ENCODE results near the gene VAMP1. TPM values are rescaled to one million over a fixed set of nuclear protein-coding genes. Genes with fewer than 3 reads are reported as not detected.
"Not testable (repeated sequence)": the region's sequence is repeated elsewhere in the genome, so short reads cannot be mapped to it uniquely, and the experiment has no call there.

VAMP1 gene
- total RNA-seq, 1 donor from 2014 or later = 52.8 TPM

- Mint-ChIP-seq H3K4me1 (ENCODE audit: low read depth) (peaks cover 86% of the 10 kb centered on the region), H3K36me3 (ENCODE audit: low read depth) (peaks cover 70% of the 10 kb centered on the region), H3K4me3 (peak overlapping the region; percentile 93), H3K27ac (peak overlapping the region; percentile 81)
- intact Hi-C loops (cut with micrococcal nuclease) = loop anchor here (5.0 kb wide), 1 partner anchor 144 kb away; no protein-coding TSS in a partner anchor
- DNase-seq (ENCODE audit: low spot score); H3K9me3 Mint-ChIP-seq; H3K27me3 Mint-ChIP-seq (ENCODE audit: insufficient read depth): not testable (repeated sequence)
These were observed 3.7 kb downstream of the VAMP1 start for GRCh38 chr12:6466751-6467150.

GRCh38 chr12:6466184-6466573 is 4.3 kb downstream of the VAMP1 start:
- H3K4me3 Mint-ChIP-seq = no peak overlapping the region
- no peaks in the 10 kb centered on the region for H3K27me3 Mint-ChIP-seq (ENCODE audit: insufficient read depth)
- H3K27ac Mint-ChIP-seq = peak overlapping the region; percentile 81
- peaks cover 86% of the 10 kb centered on the region for H3K4me1 Mint-ChIP-seq (ENCODE audit: low read depth)
- intact Hi-C loops (cut with micrococcal nuclease) = loop anchor here (5.0 kb wide), 1 partner anchor 144 kb away; no protein-coding TSS in a partner anchor
- H3K9me3 Mint-ChIP-seq = no peaks in the 10 kb centered on the region
- no peak for DNase-seq (ENCODE audit: low spot score)
- peaks cover 75% of the 10 kb centered on the region for H3K36me3 Mint-ChIP-seq (ENCODE audit: low read depth)

GRCh38 chr12:6465467-6466183 is 4.9 kb downstream of the VAMP1 start:
- intact Hi-C loops (cut with micrococcal nuclease) = loop anchor here (1.0 to 5.0 kb wide), 3 partner anchors 42 to 143 kb away; no protein-coding TSS in a partner anchor
- Mint-ChIP-seq H3K27me3 (ENCODE audit: insufficient read depth) (no peaks in the 10 kb centered on the region), H3K36me3 (ENCODE audit: low read depth) (peaks cover 81% of the 10 kb centered on the region), H3K9me3 (no peaks in the 10 kb centered on the region), H3K4me1 (ENCODE audit: low read depth) (peaks cover 88% of the 10 kb centered on the region), H3K27ac (peak overlapping the region; percentile 81), H3K4me3 (peak overlapping the region; percentile 38)
- DNase-seq (ENCODE audit: low spot score) = no peak

GRCh38 chr12:6464531-6464930 is 5.9 kb downstream of the VAMP1 start:
- peaks cover 80% of the 10 kb centered on the region for H3K36me3 Mint-ChIP-seq (ENCODE audit: low read depth)
- intact Hi-C loops (cut with micrococcal nuclease) = no loop called here
- DNase-seq (ENCODE audit: low spot score) = no peak
- no peaks in the 10 kb centered on the region for H3K27me3 Mint-ChIP-seq (ENCODE audit: insufficient read depth)
- H3K27ac Mint-ChIP-seq = peak overlapping the region; percentile 99
- H3K4me3 Mint-ChIP-seq = peak overlapping the region; percentile 49
- no peaks in the 10 kb centered on the region for H3K9me3 Mint-ChIP-seq
- peaks cover 88% of the 10 kb centered on the region for H3K4me1 Mint-ChIP-seq (ENCODE audit: low read depth)

- intact Hi-C loops (cut with micrococcal nuclease) = loop anchor here (2.0 kb wide), 1 partner anchor 37 kb away; no protein-coding TSS in a partner anchor
- H3K9me3 Mint-ChIP-seq = no peaks in the 10 kb centered on the region
- DNase-seq (ENCODE audit: low spot score) = no peak
These were observed 6.6 kb downstream of the VAMP1 start for GRCh38 chr12:6463858-6464257.

GRCh38 chr12:6463216-6463615 is 7.3 kb downstream of the VAMP1 start:
- intact Hi-C loops (cut with micrococcal nuclease) = loop anchor here (2.0 kb wide), 1 partner anchor 36 kb away; no protein-coding TSS in a partner anchor
- Mint-ChIP-seq H3K4me3 (peak overlapping the region; percentile 78), H3K27me3 (ENCODE audit: insufficient read depth) (no peaks in the 10 kb centered on the region), H3K27ac (peak overlapping the region; percentile 99), H3K36me3 (ENCODE audit: low read depth) (peaks cover 79% of the 10 kb centered on the region), H3K4me1 (ENCODE audit: low read depth) (peaks cover 87% of the 10 kb centered on the region), H3K9me3 (no peaks in the 10 kb centered on the region)
- no peak for DNase-seq (ENCODE audit: low spot score)

More at GRCh38 chr12:6463858-6464257, 6.6 kb downstream of the VAMP1 start:
- H3K27me3 Mint-ChIP-seq (ENCODE audit: insufficient read depth) = no peaks in the 10 kb centered on the region
- H3K4me3 Mint-ChIP-seq = peak overlapping the region; percentile 78
- H3K27ac Mint-ChIP-seq = peak overlapping the region; percentile 99
- peaks cover 79% of the 10 kb centered on the region for H3K36me3 Mint-ChIP-seq (ENCODE audit: low read depth)
- H3K4me1 Mint-ChIP-seq (ENCODE audit: low read depth) = peaks cover 87% of the 10 kb centered on the region

GRCh38 chr12:6462234-6462995 is 8.1 kb downstream of the VAMP1 start:
- Mint-ChIP-seq H3K4me1 (ENCODE audit: low read depth) (peaks cover 84% of the 10 kb centered on the region), H3K27me3 (ENCODE audit: insufficient read depth) (no peaks in the 10 kb centered on the region), H3K27ac (peak overlapping the region; percentile 99), H3K9me3 (no peaks in the 10 kb centered on the region), H3K4me3 (peak overlapping the region; percentile 78), H3K36me3 (ENCODE audit: low read depth) (peaks cover 75% of the 10 kb centered on the region)
- intact Hi-C loops (cut with micrococcal nuclease) = loop anchor here (1.0 to 2.0 kb wide), 4 partner anchors 8 to 36 kb away; partner anchors contain the start of genes TAPBPL and VAMP1
- DNase-seq (ENCODE audit: low spot score) = peak; percentile 56

- peak; percentile 82 for DNase-seq (ENCODE audit: low spot score)
- intact Hi-C loops (cut with micrococcal nuclease) = loop anchor here (1.0 to 2.0 kb wide), 4 partner anchors 9 to 35 kb away; partner anchors contain the start of genes TAPBPL and VAMP1
- H3K4me3 Mint-ChIP-seq = peak overlapping the region; percentile 78
- H3K4me1 Mint-ChIP-seq (ENCODE audit: low read depth) = peaks cover 83% of the 10 kb centered on the region
- H3K27me3 Mint-ChIP-seq (ENCODE audit: insufficient read depth) = no peaks in the 10 kb centered on the region
- no peaks in the 10 kb centered on the region for H3K9me3 Mint-ChIP-seq
- H3K36me3 Mint-ChIP-seq (ENCODE audit: low read depth) = peaks cover 73% of the 10 kb centered on the region
- H3K27ac Mint-ChIP-seq = peak overlapping the region; percentile 99
These were observed 8.9 kb downstream of the VAMP1 start for GRCh38 chr12:6461401-6462233.

- H3K36me3 Mint-ChIP-seq (ENCODE audit: low read depth) = peaks cover 74% of the 10 kb centered on the region
These were observed 9.6 kb downstream of the VAMP1 start for GRCh38 chr12:6460751-6461371.

GRCh38 chr12:6459004-6459337 is 11.5 kb downstream of the VAMP1 start:
- peaks cover 72% of the 10 kb centered on the region for H3K4me1 Mint-ChIP-seq (ENCODE audit: low read depth)

More at GRCh38 chr12:6460751-6461371, 9.6 kb downstream of the VAMP1 start:
- DNase-seq (ENCODE audit: low spot score) = no peak
- no peaks in the 10 kb centered on the region for H3K9me3 Mint-ChIP-seq
- H3K27me3 Mint-ChIP-seq (ENCODE audit: insufficient read depth) = no peaks in the 10 kb centered on the region
- H3K4me3 Mint-ChIP-seq = peak overlapping the region; percentile 78
- peak overlapping the region; percentile 99 for H3K27ac Mint-ChIP-seq
- H3K4me1 Mint-ChIP-seq (ENCODE audit: low read depth) = peaks cover 76% of the 10 kb centered on the region
- intact Hi-C loops (cut with micrococcal nuclease) = no loop called here

GRCh38 chr12:6458281-6459003 is 12.0 kb downstream of the VAMP1 start:
- Mint-ChIP-seq H3K27me3 (ENCODE audit: insufficient read depth) (no peaks in the 10 kb centered on the region), H3K9me3 (no peaks in the 10 kb centered on the region), H3K4me1 (ENCODE audit: low read depth) (peaks cover 72% of the 10 kb centered on the region), H3K4me3 (no peak overlapping the region), H3K36me3 (ENCODE audit: low read depth) (peaks cover 73% of the 10 kb centered on the region), H3K27ac (peak overlapping the region; percentile 74)
- no peak for DNase-seq (ENCODE audit: low spot score)
- intact Hi-C loops (cut with micrococcal nuclease) = no loop called here

More at GRCh38 chr12:6459004-6459337, 11.5 kb downstream of the VAMP1 start:
- peaks cover 74% of the 10 kb centered on the region for H3K36me3 Mint-ChIP-seq (ENCODE audit: low read depth)
- H3K9me3 Mint-ChIP-seq = no peaks in the 10 kb centered on the region
- H3K27ac Mint-ChIP-seq = peak overlapping the region; percentile 74
- peak overlapping the region; percentile 48 for H3K4me3 Mint-ChIP-seq
- intact Hi-C loops (cut with micrococcal nuclease) = no loop called here
- DNase-seq (ENCODE audit: low spot score) = no peak
- H3K27me3 Mint-ChIP-seq (ENCODE audit: insufficient read depth) = no peaks in the 10 kb centered on the region
